OCI-LY3 (cell line): ENCODE measurements around the gene GAGE10.

Experiments
- H2AFZ ChIP-seq: fragments of 200-600, 300-600 bp; shearing (Covaris generic); 2 replicates; pipeline ENCODE4 v1.6.0; 2014; ENCODE audit warnings: antibody characterized with exemption, low read depth, low read length
- H3K27ac ChIP-seq: fragments of 200-600, 300-600 bp; sonication (generic); 2 replicates; pipeline ENCODE4 v1.5.1; 2014; ENCODE audit warnings: mild to moderate bottlenecking, low read length, moderate library complexity, mixed read lengths
- H3K27me3 ChIP-seq: fragments of 200-600, 300-600 bp; sonication (generic); 2 replicates; pipeline ENCODE4 v1.6.1; 2014; ENCODE audit warnings: low read depth, low read length, mixed read lengths
- H3K36me3 ChIP-seq: fragments of 200-600, 300-600 bp; sonication (generic); replicated peaks from 2 replicates; pipeline ENCODE3; 2014; ENCODE audit warnings: low read depth, low read length, mixed read lengths
- H3K4me1 ChIP-seq: fragments of 300-600, 200-600 bp; sonication (generic); 2 replicates; pipeline ENCODE4 v1.6.1; 2014; ENCODE audit warnings: low read length, mixed read lengths
- H3K4me2 ChIP-seq: fragments of 200-600, 300-600 bp; sonication (generic); 2 replicates; pipeline ENCODE4 v1.6.1; 2014; ENCODE audit warnings: low read length, mixed read lengths
- H3K4me3 ChIP-seq: fragments of 300-600, 200-600 bp; sonication (generic); 2 replicates; pipeline ENCODE4 v1.5.1; 2014; ENCODE audit warnings: antibody characterized with exemption, mild to moderate bottlenecking, low read length, moderate library complexity
- H3K79me2 ChIP-seq: fragments of 300-600, 200-600 bp; shearing (Covaris generic); 2 replicates; pipeline ENCODE4 v1.6.1; 2014; ENCODE audit warnings: mild to moderate bottlenecking, low read length, mixed read lengths
- H3K9ac ChIP-seq: fragments of 300-600, 200-600 bp; shearing (Covaris generic); 2 replicates; pipeline ENCODE4 v1.6.0; 2014; ENCODE audit warnings: mild to moderate bottlenecking, low read length, moderate library complexity
- H3K9me3 ChIP-seq: fragments of 200-600, 300-600 bp; shearing (Covaris generic); 2 replicates; pipeline ENCODE4 v1.6.1; 2014; ENCODE audit warnings: low read length, mixed read lengths; ENCODE audit not compliant: insufficient read depth
- H4K20me1 ChIP-seq: fragments of 200-600, 300-600 bp; sonication (generic); 2 replicates; pipeline ENCODE4 v1.6.1; 2016; ENCODE audit warnings: low read length, mixed read lengths; ENCODE audit not compliant: insufficient read depth
- CTCF ChIP-seq: fragments of 200-600, 300-600 bp; sonication (generic); IDR thresholded peaks from 2 replicates; pipeline ENCODE4 v1.5.1; 2014; ENCODE audit warnings: antibody characterized with exemption, low read length, low read depth
- EZH2phosphoT487 ChIP-seq: fragments of 200-600 bp; shearing (Covaris generic); IDR thresholded peaks from 2 replicates; pipeline ENCODE4 v1.6.1; 2018; ENCODE audit warnings: antibody characterized with exemption, mixed run types, low read depth

The GAGE10 gene

GRCh38 chrX:49272421-49272820 is 31.0 kb upstream of the GAGE10 start:
- Histone ChIP-seq H3K9ac (no peak overlapping the region), H3K79me2 (peaks cover 31% of the 10 kb centered on the region), H3K36me3 (peaks cover 8% of the 10 kb centered on the region), H3K27ac (no peak overlapping the region), H3K4me3 (no peak overlapping the region), H3K27me3 (no peaks in the 10 kb centered on the region), H2AFZ (no peak overlapping the region), H3K9me3 (no peaks in the 10 kb centered on the region), H4K20me1 (no peaks in the 10 kb centered on the region), H3K4me1 (peaks cover 15% of the 10 kb centered on the region), H3K4me2 (no peak overlapping the region)
- TF ChIP-seq EZH2phosphoT487 = no peak

GRCh38 chrX:49273181-49273727 is 30.2 kb upstream of the GAGE10 start:
- Histone ChIP-seq H3K27me3 (no peaks in the 10 kb centered on the region), H3K79me2 (peaks cover 31% of the 10 kb centered on the region), H3K27ac (no peak overlapping the region), H3K4me2 (no peak overlapping the region), H3K9me3 (no peaks in the 10 kb centered on the region), H3K4me1 (peaks cover 11% of the 10 kb centered on the region), H4K20me1 (no peaks in the 10 kb centered on the region), H3K4me3 (no peak overlapping the region), H2AFZ (no peak overlapping the region), H3K36me3 (peaks cover 8% of the 10 kb centered on the region), H3K9ac (no peak overlapping the region)
- no peak for TF ChIP-seq EZH2phosphoT487
- TF ChIP-seq CTCF = no peak

- H3K4me1 ChIP-seq = peaks cover 2% of the 10 kb centered on the region; the same call in 1 of the 2 replicates
- H3K36me3 ChIP-seq = peaks cover 5% of the 10 kb centered on the region
- H3K4me2 ChIP-seq = no peak overlapping the region
- no peak overlapping the region for H3K4me3 ChIP-seq
- H3K27me3 ChIP-seq = no peaks in the 10 kb centered on the region
- H3K9me3 ChIP-seq = no peaks in the 10 kb centered on the region
- H4K20me1 ChIP-seq = no peaks in the 10 kb centered on the region
- TF ChIP-seq CTCF = no peak
- TF ChIP-seq EZH2phosphoT487 = no peak
- H3K9ac ChIP-seq = no peak overlapping the region
- peaks cover 18% of the 10 kb centered on the region for H3K79me2 ChIP-seq
- H3K27ac ChIP-seq = no peak overlapping the region
- H2AFZ ChIP-seq = no peak overlapping the region
Measured at GRCh38 chrX:49276207-49276606, 27.2 kb upstream of the GAGE10 start.

- H3K79me2 ChIP-seq = peaks cover 11% of the 10 kb centered on the region
- no peak overlapping the region for H3K27ac ChIP-seq
- H3K4me2 ChIP-seq = no peak overlapping the region
- no peaks in the 10 kb centered on the region for H3K27me3 ChIP-seq
- H3K36me3 ChIP-seq = peaks cover 3% of the 10 kb centered on the region
- H3K9ac ChIP-seq = no peak overlapping the region
- H3K4me3 ChIP-seq = no peak overlapping the region
- H2AFZ ChIP-seq = no peak overlapping the region
- no peaks in the 10 kb centered on the region for H4K20me1 ChIP-seq
- H3K9me3 ChIP-seq = no peaks in the 10 kb centered on the region
- H3K4me1 ChIP-seq = no peaks in the 10 kb centered on the region
- no peak for TF ChIP-seq CTCF
- TF ChIP-seq EZH2phosphoT487 = no peak
Measured at GRCh38 chrX:49276671-49277534, 26.5 kb upstream of the GAGE10 start.
